GM12865 (cell line): Measurements from ENCODE around the gene DUSP1.

Experiments used
- DNase-seq: peaks from one replicate; pipeline ENCODE4 v3.0.0; 2010; ENCODE audit warnings: low read depth
- H3K4me3 ChIP-seq: 2 replicates; pipeline ENCODE4 v1.5.1; 2011; ENCODE audit warnings: mild to moderate bottlenecking, low read depth, low read length, control low read depth
- CTCF ChIP-seq: IDR thresholded peaks from 2 replicates; pipeline ENCODE4 v1.5.1; 2011; ENCODE audit warnings: low read length, control low read depth, low read depth, inconsistent platforms; ENCODE audit not compliant: insufficient read depth; ENCODE audit errors: missing control alignments

DUSP1 gene

GRCh38 chr5:172802567-172803176 is 31.7 kb upstream of the DUSP1 start:
- DNase-seq: no peak
- H3K4me3 ChIP-seq: no peak overlapping the region
- TF ChIP-seq CTCF: no peak

GRCh38 chr5:172802112-172802511 is 31.1 kb upstream of the DUSP1 start:
- H3K4me3 ChIP-seq: no peak overlapping the region
- DNase-seq: no peak
- no peak for TF ChIP-seq CTCF

GRCh38 chr5:172801179-172801671 is 30.2 kb upstream of the DUSP1 start:
- DNase-seq: no peak
- no peak overlapping the region for H3K4me3 ChIP-seq
- TF ChIP-seq CTCF: no peak

- H3K4me3 ChIP-seq: no peak overlapping the region
- no peak for DNase-seq
- TF ChIP-seq CTCF: no peak
These were observed 29.1 kb upstream of the DUSP1 start for GRCh38 chr5:172800088-172800551.

GRCh38 chr5:172799416-172799815 is 28.4 kb upstream of the DUSP1 start:
- H3K4me3 ChIP-seq: no peak overlapping the region
- no peak for TF ChIP-seq CTCF
- no peak for DNase-seq

GRCh38 chr5:172798422-172799215 is 27.6 kb upstream of the DUSP1 start:
- no peak overlapping the region for H3K4me3 ChIP-seq
- no peak for DNase-seq
- no peak for TF ChIP-seq CTCF
